Right lobe of liver (tissue), 4 donors: ENCODE results near the gene STON2.

Experiments
- POLR2A ChIP-seq: fragments of 450-650 bp; IDR thresholded peaks from one replicate; pipeline ENCODE4 v1.6.1; 2017; ENCODE audit warnings: antibody characterized with exemption, mild to moderate bottlenecking
- TF ChIP-seq, protein P1 (sequence below), 4 donors: fragments of 200-600 bp in 3 of 4; fragments of 450-650 bp in 1 of 4; IDR thresholded peaks; one replicate each; pipeline versions ENCODE4 v1.5.1 to v1.8.0; 2016 to 2022; ENCODE audit warnings: antibody characterized with exemption in 4 of 4, mild to moderate bottlenecking in 2 of 4
- donor health status: DM: no; HTN: no; CAD: no.
- donor health status: DM: no; HTN: no; CAD: no.
- donor health status: DM: no; HTN: yes; CAD: no.

DNA sequence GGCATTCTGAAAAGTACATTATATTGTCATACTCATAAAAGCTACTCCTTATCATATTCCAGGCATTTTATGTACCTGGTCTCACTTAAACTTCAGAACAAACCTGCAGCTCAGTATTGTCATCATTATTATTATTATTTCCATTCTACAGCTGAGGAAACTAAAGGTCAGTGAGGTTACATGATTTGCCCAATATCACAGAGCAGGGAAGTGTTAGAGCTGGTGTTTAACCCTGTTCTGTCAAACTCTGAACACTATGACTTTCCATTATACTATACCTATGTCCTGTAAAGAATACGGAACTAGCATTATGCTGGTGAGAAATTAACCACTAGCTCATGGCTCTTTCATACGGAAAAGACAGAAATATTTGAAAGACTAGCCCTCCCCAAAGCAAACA, 56.4 kb downstream of the STON2 start:
- TF ChIP-seq POLR2A = no peak
- TF ChIP-seq, protein P1, sequence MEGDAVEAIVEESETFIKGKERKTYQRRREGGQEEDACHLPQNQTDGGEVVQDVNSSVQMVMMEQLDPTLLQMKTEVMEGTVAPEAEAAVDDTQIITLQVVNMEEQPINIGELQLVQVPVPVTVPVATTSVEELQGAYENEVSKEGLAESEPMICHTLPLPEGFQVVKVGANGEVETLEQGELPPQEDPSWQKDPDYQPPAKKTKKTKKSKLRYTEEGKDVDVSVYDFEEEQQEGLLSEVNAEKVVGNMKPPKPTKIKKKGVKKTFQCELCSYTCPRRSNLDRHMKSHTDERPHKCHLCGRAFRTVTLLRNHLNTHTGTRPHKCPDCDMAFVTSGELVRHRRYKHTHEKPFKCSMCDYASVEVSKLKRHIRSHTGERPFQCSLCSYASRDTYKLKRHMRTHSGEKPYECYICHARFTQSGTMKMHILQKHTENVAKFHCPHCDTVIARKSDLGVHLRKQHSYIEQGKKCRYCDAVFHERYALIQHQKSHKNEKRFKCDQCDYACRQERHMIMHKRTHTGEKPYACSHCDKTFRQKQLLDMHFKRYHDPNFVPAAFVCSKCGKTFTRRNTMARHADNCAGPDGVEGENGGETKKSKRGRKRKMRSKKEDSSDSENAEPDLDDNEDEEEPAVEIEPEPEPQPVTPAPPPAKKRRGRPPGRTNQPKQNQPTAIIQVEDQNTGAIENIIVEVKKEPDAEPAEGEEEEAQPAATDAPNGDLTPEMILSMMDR (IDR thresholded peaks at IDR 0.05) = no peak
